Sigmoid colon (tissue), 4 donors: Measurements from ENCODE around the gene IQCE.

ENCODE experiments used
- EP300 ChIP-seq, 4 donors: sonication (generic); formaldehyde crosslinking; IDR thresholded peaks; one replicate each; pipeline ENCODE4 v1.6.1; 2017; ENCODE audit warnings: antibody characterized with exemption in 4 of 4
- POLR2A ChIP-seq, 2 donors: fragments of 450-650 bp; IDR thresholded peaks; one replicate each; pipeline ENCODE4 v1.6.1; 2016; ENCODE audit warnings: antibody characterized with exemption in 2 of 2, mild to moderate bottlenecking in 2 of 2, moderate library complexity in 2 of 2
- POLR2AphosphoS5 ChIP-seq, 4 donors: sonication (generic); formaldehyde crosslinking; IDR thresholded peaks; one replicate each; pipeline ENCODE4 v1.6.1; 2017; ENCODE audit warnings: antibody characterized with exemption in 4 of 4
- TF ChIP-seq, protein P1 (sequence below), 4 experiments: fragments of 450-650 bp in 3 of 4; fragments of 200-600 bp in 1 of 4; IDR thresholded peaks; one replicate each; pipeline ENCODE4 v1.5.1; 2016 to 2019; ENCODE audit warnings: antibody characterized with exemption in 4 of 4, mild to moderate bottlenecking in 3 of 4, moderate library complexity in 2 of 4

- TF ChIP-seq POLR2A (IDR thresholded peaks at IDR 0.05), result no peak
- TF ChIP-seq, protein P1, sequence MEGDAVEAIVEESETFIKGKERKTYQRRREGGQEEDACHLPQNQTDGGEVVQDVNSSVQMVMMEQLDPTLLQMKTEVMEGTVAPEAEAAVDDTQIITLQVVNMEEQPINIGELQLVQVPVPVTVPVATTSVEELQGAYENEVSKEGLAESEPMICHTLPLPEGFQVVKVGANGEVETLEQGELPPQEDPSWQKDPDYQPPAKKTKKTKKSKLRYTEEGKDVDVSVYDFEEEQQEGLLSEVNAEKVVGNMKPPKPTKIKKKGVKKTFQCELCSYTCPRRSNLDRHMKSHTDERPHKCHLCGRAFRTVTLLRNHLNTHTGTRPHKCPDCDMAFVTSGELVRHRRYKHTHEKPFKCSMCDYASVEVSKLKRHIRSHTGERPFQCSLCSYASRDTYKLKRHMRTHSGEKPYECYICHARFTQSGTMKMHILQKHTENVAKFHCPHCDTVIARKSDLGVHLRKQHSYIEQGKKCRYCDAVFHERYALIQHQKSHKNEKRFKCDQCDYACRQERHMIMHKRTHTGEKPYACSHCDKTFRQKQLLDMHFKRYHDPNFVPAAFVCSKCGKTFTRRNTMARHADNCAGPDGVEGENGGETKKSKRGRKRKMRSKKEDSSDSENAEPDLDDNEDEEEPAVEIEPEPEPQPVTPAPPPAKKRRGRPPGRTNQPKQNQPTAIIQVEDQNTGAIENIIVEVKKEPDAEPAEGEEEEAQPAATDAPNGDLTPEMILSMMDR (IDR thresholded peaks at IDR 0.05), result no peak
- no peak for TF ChIP-seq POLR2AphosphoS5 (IDR thresholded peaks at IDR 0.05)
- TF ChIP-seq EP300 (IDR thresholded peaks at IDR 0.05), result no peak
These were observed 23.4 kb downstream of the IQCE start for GRCh38 chr7:2582006-2582735.
